Hepatocyte (in vitro differentiated cells): ENCODE results near the gene POLR2E. TPM values are rescaled to one million over a fixed set of nuclear protein-coding genes. Genes with fewer than 3 reads are reported as not detected.

ENCODE experiments used
- DNase-seq: peaks from one replicate; pipeline ENCODE4 v3.0.0-alpha.2; 2016; ENCODE audit warnings: low spot score
- H2AFZ ChIP-seq: fragments of 200-600 bp; sonication (generic); 2 replicates; pipeline ENCODE4 v1.6.0; 2016; ENCODE audit warnings: antibody characterized with exemption, mild to moderate bottlenecking
- H3K27ac ChIP-seq: fragments of 200-600 bp; sonication (generic); 2 replicates; pipeline ENCODE4 v1.5.1; 2016; ENCODE audit warnings: mild to moderate bottlenecking
- H3K27me3 ChIP-seq: fragments of 200-600 bp; sonication (generic); 2 replicates; pipeline ENCODE4 v1.6.1; 2016
- H3K36me3 ChIP-seq: fragments of 200-600 bp; sonication (generic); replicated peaks from 2 replicates; pipeline ENCODE4 v1.5.1; 2016; ENCODE audit warnings: low read depth; ENCODE audit not compliant: insufficient read depth
- H3K4me1 ChIP-seq: fragments of 200-600 bp; sonication (generic); 2 replicates; pipeline ENCODE4 v1.5.1; 2016; ENCODE audit warnings: mild to moderate bottlenecking, moderate library complexity; ENCODE audit not compliant: insufficient read depth
- H3K4me2 ChIP-seq: fragments of 200-600 bp; sonication (generic); 2 replicates; pipeline ENCODE4 v1.6.0; 2016
- H3K4me3 ChIP-seq: fragments of 200-600 bp; sonication (generic); 2 replicates; pipeline ENCODE4 v1.5.1; 2016; ENCODE audit warnings: mild to moderate bottlenecking
- H3K79me2 ChIP-seq: fragments of 200-600 bp; sonication (generic); 2 replicates; pipeline ENCODE4 v1.6.0; 2017; ENCODE audit warnings: mild to moderate bottlenecking
- H3K9me2 ChIP-seq: fragments of 200-600 bp; sonication (generic); replicated peaks from 2 replicates; pipeline ENCODE4 v1.6.0; 2017; ENCODE audit warnings: mild to moderate bottlenecking; ENCODE audit not compliant: insufficient read depth
- H3K9me3 ChIP-seq: fragments of 200-600 bp; sonication (generic); 2 replicates; pipeline ENCODE4 v1.5.1; 2016; ENCODE audit warnings: low read depth, mild to moderate bottlenecking
- H4K20me1 ChIP-seq: fragments of 200-600 bp; sonication (generic); 2 replicates; pipeline ENCODE4 v1.6.0; 2016; ENCODE audit warnings: mild to moderate bottlenecking; ENCODE audit not compliant: insufficient read depth, poor library complexity, severe bottlenecking
- CTCF ChIP-seq: fragments of 200-600 bp; sonication (generic); IDR thresholded peaks from 2 replicates; pipeline ENCODE4 v1.5.1; 2016; ENCODE audit warnings: antibody characterized with exemption, mild to moderate bottlenecking; ENCODE audit not compliant: poor library complexity
- EZH2 ChIP-seq: fragments of 200-600 bp; sonication (generic); IDR thresholded peaks from 2 replicates; pipeline ENCODE4 v1.6.1; 2016; ENCODE audit warnings: antibody characterized with exemption, mild to moderate bottlenecking, borderline replicate concordance
- EZH2phosphoT487 ChIP-seq: fragments of 200-600 bp; sonication (generic); IDR thresholded peaks from one replicate; pipeline ENCODE4 v1.6.1; 2018; ENCODE audit warnings: antibody characterized with exemption, mild to moderate bottlenecking, low read depth, moderate library complexity; ENCODE audit not compliant: unreplicated experiment, severe bottlenecking
- WGBS: methylation state at CpG from one replicate; pipeline ENCODE4 v1.1.6; 2016; ENCODE audit warnings: low lambda C conversion rate; ENCODE audit errors: missing lambda C conversion rate; 5-methylcytosine and 5-hydroxymethylcytosine counted together
- polyA plus RNA-seq: library from polyadenylated mRNA; unstranded; fragments of >200 nt; fragmentation: Nextera tagmentation; extraction: Ambion mirVana; gene quantifications from 2 replicates; pipeline ENCODE4 v1.2.1, GENCODE V29; 2016
- total RNA-seq: library from RNA; depleted of rRNA; stranded (reverse); fragments of >200 nt; gene quantifications from 2 replicates; pipeline ENCODE4 v1.2.3, GENCODE V29; 2014

The POLR2E gene
- total and polyA plus RNA-seq, 2 experiments from 2014 or later, result 126 to 328 TPM

- TF ChIP-seq EZH2 (no peak), EZH2phosphoT487 (no peak), CTCF (no peak)
- H2AFZ ChIP-seq, result no peak overlapping the region
- H4K20me1 ChIP-seq, result no peaks in the 10 kb centered on the region
- no peaks in the 10 kb centered on the region for H3K4me1 ChIP-seq
- no peaks in the 10 kb centered on the region for H3K36me3 ChIP-seq
- DNase-seq, result no peak
- H3K27me3 ChIP-seq, result peaks cover 37% of the 10 kb centered on the region
- no peaks in the 10 kb centered on the region for H3K9me3 ChIP-seq
- WGBS, result 88% methylated on average over 30 of the region's 30 CpGs
- no peaks in the 10 kb centered on the region for H3K79me2 ChIP-seq
- H3K4me2 ChIP-seq, result no peak overlapping the region
- H3K4me3 ChIP-seq, result no peak overlapping the region
- no peaks in the 10 kb centered on the region for H3K9me2 ChIP-seq
- H3K27ac ChIP-seq, result no peak overlapping the region
These were observed 21.9 kb downstream of the POLR2E start for GRCh38 chr19:1073063-1073955.

- H4K20me1 ChIP-seq, result no peaks in the 10 kb centered on the region
- no peaks in the 10 kb centered on the region for H3K79me2 ChIP-seq
- no peak overlapping the region for H3K4me2 ChIP-seq
- H3K27me3 ChIP-seq, result peaks cover 42% of the 10 kb centered on the region
- H2AFZ ChIP-seq, result no peak overlapping the region
- no peaks in the 10 kb centered on the region for H3K4me1 ChIP-seq
- no peaks in the 10 kb centered on the region for H3K9me2 ChIP-seq
- no peaks in the 10 kb centered on the region for H3K36me3 ChIP-seq
- no peaks in the 10 kb centered on the region for H3K9me3 ChIP-seq
- no peak overlapping the region for H3K4me3 ChIP-seq
- no peak for DNase-seq
- 94% methylated on average over 11 of the region's 11 CpGs for WGBS
- H3K27ac ChIP-seq, result no peak overlapping the region
- TF ChIP-seq EZH2phosphoT487 (no peak), EZH2 (no peak), CTCF (no peak)
These were observed 22.7 kb downstream of the POLR2E start for GRCh38 chr19:1072371-1073015.

- DNase-seq, result no peak
- TF ChIP-seq CTCF (no peak), EZH2 (no peak), EZH2phosphoT487 (no peak)
- WGBS, result 5% methylated on average over 64 of the region's 99 CpGs
- Histone ChIP-seq H3K4me3 (no peak overlapping the region), H3K9me2 (no peaks in the 10 kb centered on the region), H4K20me1 (no peaks in the 10 kb centered on the region), H3K79me2 (no peaks in the 10 kb centered on the region), H3K36me3 (no peaks in the 10 kb centered on the region), H3K4me1 (peaks cover 11% of the 10 kb centered on the region), H3K4me2 (peak overlapping the region; percentile 69), H2AFZ (no peak overlapping the region), H3K27me3 (peaks cover 50% of the 10 kb centered on the region), H3K27ac (no peak overlapping the region), H3K9me3 (no peaks in the 10 kb centered on the region)
These were observed 24.0 kb downstream of the POLR2E start for GRCh38 chr19:1070931-1071791.
